Gastrocnemius medialis (tissue), 4 donors: ENCODE measurements around the gene CNTN4. TPM values are rescaled to one million over a fixed set of nuclear protein-coding genes. Genes with fewer than 3 reads are reported as not detected.

Experiments
- ATAC-seq, 2 donors: fragments of 150-250 bp; one replicate each; pipeline ENCODE4 v1.9.1; 2016
- DNase-seq, 2 donors: peaks; one replicate each; pipeline ENCODE4 v3.0.0-alpha.2; 2019
- H3K27ac ChIP-seq, 4 donors: fragments of 200-600 bp; sonication (generic); 1 replicate in 1 of 4; 2 replicates in 3 of 4; pipeline ENCODE4 v1.5.1; 2016 to 2018; ENCODE audit warnings: mild to moderate bottlenecking in 2 of 4, moderate library complexity in 1 of 4
- H3K27me3 ChIP-seq, 3 donors: fragments of 200-600 bp; sonication (generic) in 2 of 3; 1 replicate in 1 of 3; 2 replicates in 2 of 3; pipeline versions ENCODE4 v1.5.1 to v1.6.0; 2016 to 2019; ENCODE audit warnings: mild to moderate bottlenecking in 1 of 3, moderate library complexity in 1 of 3
- H3K36me3 ChIP-seq, 2 donors: fragments of 200-600 bp; sonication (generic) in 1 of 2; one replicate each; pipeline ENCODE4 v1.5.1; 2017 to 2018
- H3K4me1 ChIP-seq, 2 donors: fragments of 200-600 bp; sonication (generic) in 1 of 2; one replicate each; pipeline ENCODE4 v1.5.1; 2016 to 2017; ENCODE audit warnings: mild to moderate bottlenecking in 2 of 2
- H3K4me3 ChIP-seq, 4 donors: fragments of 200-600 bp; sonication (generic) in 3 of 4; 1 replicate in 1 of 4; 2 replicates in 3 of 4; pipeline ENCODE4 v1.5.1; 2016 to 2019; ENCODE audit warnings: mild to moderate bottlenecking in 2 of 4
- H3K9me3 ChIP-seq, 3 donors: fragments of 200-600 bp; sonication (generic) in 2 of 3; 1 replicate in 1 of 3; 2 replicates in 2 of 3; pipeline ENCODE4 v1.5.1; 2016 to 2019
- CTCF ChIP-seq, 5 experiments: fragments of 450-650 bp in 3 of 5; fragments of 200-600 bp in 2 of 5; sonication (generic) in 2 of 5; IDR thresholded peaks in 4 of 5; conservative IDR thresholded peaks in 1 of 5; 1 replicate in 4 of 5; 2 replicates in 1 of 5; pipeline ENCODE4 v1.5.1; 2016 to 2019; ENCODE audit warnings: antibody characterized with exemption in 5 of 5, mild to moderate bottlenecking in 3 of 5, moderate library complexity in 3 of 5
- POLR2A ChIP-seq, 2 donors: fragments of 450-650 bp; IDR thresholded peaks; one replicate each; pipeline ENCODE4 v1.6.1; 2017; ENCODE audit warnings: antibody characterized with exemption in 2 of 2, mild to moderate bottlenecking in 2 of 2, moderate library complexity in 2 of 2
- in situ Hi-C, 4 donors: fragments of 200-750 bp; cut with MboI; loops; one replicate each; pipeline versions ENCODE4 v1.15.0 to v1.8.0; 2017; ENCODE audit warnings: low sequenced_read_pairs in 4 of 4
- intact Hi-C: fragments of 100-400 bp; cut with DNase I; formaldehyde crosslinking; loops from one replicate; pipeline ENCODE4 v1.15.1; 2023; ENCODE audit warnings: low total_unique reads
- total RNA-seq, 4 donors: library from RNA; depleted of rRNA; stranded (reverse); fragments of >200 nt; gene quantifications; one replicate each; pipeline versions ENCODE4 v1.1.0 to v1.2.3, GENCODE V29; 2016

Gene CNTN4
- total RNA-seq, 4 donors from 2014 or later = 0.51 to 1.9 (median 1.4) TPM

- no peak for ATAC-seq
- Histone ChIP-seq H3K4me3 (no peak overlapping the region), H3K36me3 (no peaks in the 10 kb centered on the region), H3K9me3 (no peaks in the 10 kb centered on the region), H3K27me3 (no peaks in the 10 kb centered on the region), H3K27ac (no peak overlapping the region), H3K4me1 (no peaks in the 10 kb centered on the region)
- intact Hi-C loops (no loop called here), in situ Hi-C loops (no loop called here)
- DNase-seq = no peak
- TF ChIP-seq POLR2A (IDR thresholded peaks at IDR 0.05) (no peak), CTCF (IDR thresholded peaks at IDR 0.05 in 4 of 5, conservative IDR thresholded peaks at IDR 0.05 in 1 of 5) (no peak)
These were observed 877.5 kb downstream of the CNTN4 start for GRCh38 chr3:2976212-2976611.

GRCh38 chr3:2976796-2977195 is 878.1 kb downstream of the CNTN4 start:
- in situ Hi-C loops (no loop called here), intact Hi-C loops (no loop called here)
- ATAC-seq = no peak
- Histone ChIP-seq H3K36me3 (no peaks in the 10 kb centered on the region), H3K27ac (no peak overlapping the region), H3K27me3 (no peaks in the 10 kb centered on the region), H3K4me1 (no peaks in the 10 kb centered on the region), H3K9me3 (no peaks in the 10 kb centered on the region), H3K4me3 (no peak overlapping the region)
- TF ChIP-seq POLR2A (IDR thresholded peaks at IDR 0.05) (no peak), CTCF (IDR thresholded peaks at IDR 0.05 in 4 of 5, conservative IDR thresholded peaks at IDR 0.05 in 1 of 5) (no peak)
- DNase-seq = no peak

- Histone ChIP-seq H3K27ac (no peak overlapping the region), H3K4me1 (no peaks in the 10 kb centered on the region), H3K27me3 (no peaks in the 10 kb centered on the region), H3K4me3 (no peak overlapping the region), H3K36me3 (no peaks in the 10 kb centered on the region), H3K9me3 (no peaks in the 10 kb centered on the region)
- TF ChIP-seq POLR2A (IDR thresholded peaks at IDR 0.05) (no peak), CTCF (IDR thresholded peaks at IDR 0.05 in 4 of 5, conservative IDR thresholded peaks at IDR 0.05 in 1 of 5) (no peak)
- intact Hi-C loops (no loop called here), in situ Hi-C loops (no loop called here)
- no peak for ATAC-seq
- DNase-seq = no peak
These were observed 880.5 kb downstream of the CNTN4 start for GRCh38 chr3:2978977-2979732.

- in situ Hi-C loops = no loop called here
- no peaks in the 10 kb centered on the region for H3K27me3 ChIP-seq
- no peak overlapping the region for H3K4me3 ChIP-seq
- intact Hi-C loops = no loop called here
- H3K36me3 ChIP-seq = no peaks in the 10 kb centered on the region
- ATAC-seq = no peak
- no peaks in the 10 kb centered on the region for H3K4me1 ChIP-seq
- TF ChIP-seq CTCF (IDR thresholded peaks at IDR 0.05 in 4 of 5, conservative IDR thresholded peaks at IDR 0.05 in 1 of 5) (no peak), POLR2A (IDR thresholded peaks at IDR 0.05) (no peak)
- no peaks in the 10 kb centered on the region for H3K9me3 ChIP-seq
- DNase-seq = no peak
- H3K27ac ChIP-seq = no peak overlapping the region
These were observed 885.6 kb downstream of the CNTN4 start for GRCh38 chr3:2984005-2984830.
